HG03469 (cell line): ENCODE results near the gene PIP4K2A.

Source experiments
- ATAC-seq: cut with Tn5 transposase; IDR thresholded peaks from one replicate; pipeline ENCODE4 v1.9.1; 2021; ENCODE audit warnings: mild to moderate bottlenecking, moderate library complexity, moderate number of reproducible peaks; ENCODE audit not compliant: unreplicated experiment

The PIP4K2A gene

GRCh38 chr10:22561909-22562308 is 152.5 kb downstream of the PIP4K2A start:
- ATAC-seq = no peak

- no peak for ATAC-seq
Measured at GRCh38 chr10:22560913-22561239, 153.5 kb downstream of the PIP4K2A start.

- ATAC-seq = no peak
Measured at GRCh38 chr10:22560096-22560912, 154.1 kb downstream of the PIP4K2A start.

- no peak for ATAC-seq
Measured at GRCh38 chr10:22557321-22557720, 157.1 kb downstream of the PIP4K2A start.

GRCh38 chr10:22556774-22557173 is 157.6 kb downstream of the PIP4K2A start:
- ATAC-seq = no peak

- ATAC-seq = no peak
Measured at GRCh38 chr10:22554461-22555182, 159.8 kb downstream of the PIP4K2A start.

- ATAC-seq = no peak
Measured at GRCh38 chr10:22553452-22553995, 160.9 kb downstream of the PIP4K2A start.

GRCh38 chr10:22552888-22553378 is 161.4 kb downstream of the PIP4K2A start:
- ATAC-seq = no peak

- ATAC-seq = no peak
Measured at GRCh38 chr10:22551681-22552365, 162.6 kb downstream of the PIP4K2A start.

- no peak for ATAC-seq
Measured at GRCh38 chr10:22550732-22551131, 163.6 kb downstream of the PIP4K2A start.

- ATAC-seq = no peak
Measured at GRCh38 chr10:22548344-22548743, 166.0 kb downstream of the PIP4K2A start.

GRCh38 chr10:22545643-22546042 is 168.7 kb downstream of the PIP4K2A start:
- no peak for ATAC-seq

- no peak for ATAC-seq
Measured at GRCh38 chr10:22544325-22545068, 169.9 kb downstream of the PIP4K2A start.

- ATAC-seq = no peak
Measured at GRCh38 chr10:22542773-22543172, 171.6 kb downstream of the PIP4K2A start.

GRCh38 chr10:22541900-22542299 is 172.5 kb downstream of the PIP4K2A start:
- no peak for ATAC-seq

GRCh38 chr10:22539579-22540298 is 174.6 kb downstream of the PIP4K2A start:
- no peak for ATAC-seq

GRCh38 chr10:22537810-22538209 is 176.6 kb downstream of the PIP4K2A start:
- ATAC-seq = no peak

- no peak for ATAC-seq
Measured at GRCh38 chr10:22536620-22537019, 177.8 kb downstream of the PIP4K2A start.

- no peak for ATAC-seq
Measured at GRCh38 chr10:22534849-22535604, 179.4 kb downstream of the PIP4K2A start.
